Ovary (tissue), 3 donors: ENCODE measurements around the gene MAB21L1.

Experiments
- CTCF ChIP-seq, 3 donors: fragments of 450-650 bp in 2 of 3; fragments of 200-600 bp in 1 of 3; IDR thresholded peaks; one replicate each; pipeline versions ENCODE4 v1.5.1 to v1.8.0; 2016 to 2022; ENCODE audit warnings: antibody characterized with exemption in 3 of 3, mild to moderate bottlenecking in 1 of 3
- POLR2A ChIP-seq: fragments of 450-650 bp; IDR thresholded peaks from one replicate; pipeline ENCODE4 v1.6.1; 2017; ENCODE audit warnings: antibody characterized with exemption, mild to moderate bottlenecking, moderate library complexity
- donor health status: DM: no; HTN: no; CAD: no.

DNA sequence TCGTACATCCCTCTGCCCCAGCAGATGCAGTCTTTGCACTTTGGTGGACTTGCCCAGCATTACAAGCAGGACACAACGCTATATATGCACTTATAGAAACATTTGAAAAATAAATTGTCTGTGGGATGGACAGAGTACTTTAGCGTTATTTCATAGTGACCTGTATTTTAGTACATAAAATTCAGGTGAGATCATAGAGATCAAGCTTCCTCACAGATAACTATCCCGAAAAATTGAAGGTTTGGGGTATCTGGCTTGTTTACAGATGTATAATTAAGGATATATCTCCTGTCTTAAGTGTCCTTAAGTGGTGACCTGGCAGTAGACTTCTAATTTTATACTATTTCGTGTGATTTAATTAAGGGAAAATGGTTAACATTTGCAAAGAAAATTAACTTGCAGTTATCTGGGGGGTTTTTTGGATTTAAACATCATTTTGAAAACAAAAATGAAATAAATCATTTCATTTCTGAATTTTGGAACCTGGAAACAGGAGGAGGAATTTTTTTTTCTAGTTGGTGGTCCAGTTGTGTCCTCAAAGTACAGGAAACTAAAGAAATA lies 977 bp upstream of the MAB21L1 start:
- no peak for TF ChIP-seq CTCF (IDR thresholded peaks at IDR 0.05)
- TF ChIP-seq POLR2A = no peak
